AG08396 (cell line): ENCODE results near the gene ZNF514.
"Not testable (repeated sequence)": the region's sequence is repeated elsewhere in the genome, so short reads cannot be mapped to it uniquely, and the experiment has no call there.

Source experiments
- DNase-seq: peaks from one replicate; pipeline ENCODE4 v3.0.0; 2012; ENCODE audit warnings: low spot score, mixed read lengths

Gene ZNF514

GRCh38 chr2:95159690-95160449 is at the start of gene ZNF514:
ZNF514 (minus strand) TSS chr2:95159848; CDS start chr2:95153253, 6,595 bp downstream.
- peak; percentile 92 for DNase-seq

DNA sequence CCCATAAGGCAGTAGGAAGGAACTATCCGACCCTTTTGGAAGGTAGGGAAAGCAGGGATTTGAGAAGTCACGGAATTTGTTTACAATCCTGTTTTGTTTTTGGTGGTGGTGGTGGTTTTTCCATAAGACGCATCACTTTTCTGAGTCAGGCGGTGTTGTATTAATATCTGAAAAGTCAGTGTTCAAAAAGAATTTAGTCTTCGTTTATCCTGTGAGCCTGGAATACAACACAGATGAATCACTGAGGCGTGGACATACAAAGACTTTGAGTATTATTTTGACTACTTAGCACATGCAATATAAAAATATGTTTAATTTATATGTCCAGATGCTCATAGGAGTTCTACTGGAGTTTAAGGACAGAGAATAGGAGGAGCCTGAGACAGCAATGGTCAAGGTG is 48.5 kb upstream of the ZNF514 start:
- peak; percentile 30 for DNase-seq

DNA sequence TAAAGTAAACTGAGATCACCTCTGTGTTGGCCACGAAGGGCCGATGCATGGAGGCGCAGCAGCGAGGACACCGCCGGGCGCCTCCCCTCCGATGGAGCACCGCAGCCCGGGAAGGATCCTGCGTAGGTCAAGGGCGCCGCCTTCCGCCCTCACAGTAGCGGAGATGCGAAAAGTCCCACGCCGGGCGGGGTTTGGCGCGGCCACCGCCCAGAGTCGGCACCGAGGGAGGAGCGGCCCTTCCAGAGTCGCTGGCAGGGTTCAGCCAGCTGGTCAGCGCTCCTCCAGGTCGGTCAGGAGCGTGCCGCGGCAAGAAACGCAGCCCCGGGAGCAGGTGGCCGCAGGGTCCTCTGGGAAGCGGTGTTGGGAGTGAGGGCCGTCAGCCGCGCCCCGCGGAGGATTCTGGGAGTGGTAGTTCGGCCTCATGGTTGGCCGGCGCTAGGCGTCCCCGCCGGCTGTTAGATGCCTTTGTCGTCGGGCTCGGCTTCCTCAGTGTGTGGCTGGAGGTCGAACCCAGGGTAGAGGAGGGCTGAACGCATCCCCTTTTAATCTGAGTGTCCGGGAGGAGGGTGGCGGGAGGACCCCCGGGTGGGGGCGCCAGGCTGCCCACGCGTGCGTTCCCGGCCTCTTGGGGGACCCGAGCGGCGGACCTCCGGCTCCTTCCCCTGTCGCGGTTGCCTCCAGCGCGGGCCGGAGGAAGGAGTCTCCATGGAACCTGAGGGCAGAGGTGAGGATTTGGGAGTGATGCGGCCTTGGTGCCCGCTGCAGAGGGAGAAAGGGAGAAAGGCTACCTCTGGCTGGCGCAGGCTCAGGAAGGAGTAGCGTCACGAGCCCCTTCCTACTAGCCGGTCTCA is 47.7 kb upstream of the ZNF514 start, which contains the start of gene ZNF892:
ZNF892 (plus strand) TSS at position 411 of the 851 bp plus-strand sequence; CDS start at position 706, 295 bp downstream.
- DNase-seq = peak; percentile 97

DNA sequence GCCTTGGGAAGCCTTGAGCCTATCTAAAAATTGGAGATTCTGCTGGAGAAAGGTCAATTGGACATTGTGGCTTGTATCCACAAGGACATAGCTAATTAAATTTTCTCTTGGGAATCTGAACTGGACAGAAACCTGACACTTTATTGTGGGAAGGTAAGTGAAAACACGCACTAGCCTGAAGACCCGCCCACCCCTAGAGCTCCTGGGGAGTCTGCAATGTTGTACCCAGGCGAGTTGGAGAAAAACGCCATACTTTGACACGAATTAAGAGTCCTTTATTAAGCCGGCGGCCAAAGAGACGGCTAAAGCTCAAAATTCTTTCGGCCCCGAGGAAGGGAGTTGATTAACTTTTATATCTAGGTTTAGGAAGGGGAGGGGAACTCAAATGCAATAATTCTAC is 46.4 kb upstream of the ZNF514 start:
- DNase-seq = no peak

GRCh38 chr2:95204396-95204795 is 44.7 kb upstream of the ZNF514 start:
- no peak for DNase-seq

DNA sequence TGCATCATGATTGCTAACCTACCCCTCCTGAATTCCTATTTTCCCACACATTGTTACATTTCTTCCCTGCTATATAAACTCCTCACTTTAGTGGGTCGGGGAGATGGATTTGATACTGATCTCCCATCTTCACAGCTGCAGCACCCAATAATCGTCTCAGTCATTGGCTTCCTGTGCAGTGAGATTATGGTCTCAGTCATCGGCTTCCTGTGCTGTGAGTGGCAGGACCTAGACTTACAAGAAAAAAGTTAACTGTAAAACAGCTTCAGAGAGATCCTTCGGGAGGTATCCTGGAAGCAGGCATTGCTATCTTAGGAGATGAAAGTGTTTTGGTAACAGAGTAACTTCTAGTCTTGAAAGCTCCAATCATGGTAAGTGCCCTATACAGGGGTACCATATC is 44.3 kb upstream of the ZNF514 start:
- DNase-seq = no peak

GRCh38 chr2:95192956-95193355 is 33.3 kb upstream of the ZNF514 start:
- DNase-seq = not testable (repeated sequence)

DNA sequence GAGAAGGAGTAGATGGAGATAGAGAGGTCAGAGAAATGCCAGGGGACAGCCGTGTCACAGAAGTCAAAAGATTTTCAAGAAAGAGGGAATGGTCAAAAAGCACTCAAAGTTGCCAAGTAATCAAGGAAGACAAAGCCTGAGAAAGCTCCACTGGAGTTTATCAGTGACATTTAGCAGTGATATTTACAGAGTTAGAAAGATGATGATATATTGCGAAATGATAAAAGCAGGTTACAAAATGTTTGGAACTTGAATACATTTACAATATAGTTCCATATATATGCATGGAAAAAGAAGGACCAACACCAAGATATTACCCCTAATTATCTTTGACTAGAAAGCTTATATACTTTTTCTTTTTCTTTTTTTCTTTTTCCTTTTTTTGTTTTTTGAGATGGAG is 26.3 kb upstream of the ZNF514 start:
- no peak for DNase-seq

GRCh38 chr2:95185197-95185596 is 25.5 kb upstream of the ZNF514 start:
- DNase-seq = no peak

GRCh38 chr2:95181774-95182173 is 22.1 kb upstream of the ZNF514 start:
- no peak for DNase-seq

- DNase-seq = no peak
Observed at GRCh38 chr2:95179451-95179850, 19.8 kb upstream of the ZNF514 start.

- DNase-seq = no peak
Observed at GRCh38 chr2:95174031-95174542, 14.4 kb upstream of the ZNF514 start.

DNA sequence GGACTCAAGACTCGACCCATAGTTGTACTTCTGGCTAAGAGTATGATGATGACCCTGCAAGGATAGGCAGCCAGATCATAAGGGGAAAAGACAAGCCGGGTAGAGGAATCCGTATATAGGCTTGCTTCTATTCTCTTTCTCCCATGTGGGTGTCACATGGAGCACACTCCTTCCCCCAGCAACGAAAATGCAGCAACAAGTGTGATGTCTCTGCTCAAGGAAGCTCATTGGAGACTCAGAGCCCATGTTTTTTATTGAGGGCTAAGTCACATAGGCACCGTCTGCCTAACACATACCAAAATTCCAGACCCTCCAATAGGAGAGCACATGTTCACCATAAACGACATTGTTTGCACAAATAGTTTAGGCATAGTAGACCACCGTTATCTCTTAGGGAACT is 12.3 kb upstream of the ZNF514 start:
- DNase-seq = no peak

GRCh38 chr2:95166065-95166763 is 6.6 kb upstream of the ZNF514 start:
- no peak for DNase-seq

- peak; percentile 99 for DNase-seq
Observed at GRCh38 chr2:95165371-95166064, 5.9 kb upstream of the ZNF514 start, which contains the start of gene ZNF2. ZNF2 (plus strand) TSS chr2:95165809; CDS start chr2:95176227, 10,418 bp downstream.

DNA sequence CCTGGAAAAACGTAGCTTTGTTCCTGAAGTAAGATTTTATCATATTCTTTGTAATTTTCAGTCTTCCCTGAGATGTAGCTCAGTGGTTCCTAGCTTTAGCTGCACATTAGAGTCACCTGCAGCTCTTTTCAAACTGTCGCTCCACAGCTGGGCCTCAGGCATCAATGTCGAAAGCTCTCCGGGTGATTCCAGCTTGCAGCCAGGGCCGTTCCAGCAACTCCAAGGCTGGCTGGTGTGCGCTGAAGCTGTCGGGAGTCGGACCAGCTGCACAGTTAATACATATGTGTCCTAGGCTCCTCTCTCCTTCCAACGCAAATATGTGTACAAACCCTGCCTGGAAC is 5.4 kb upstream of the ZNF514 start:
- no peak for DNase-seq

DNA sequence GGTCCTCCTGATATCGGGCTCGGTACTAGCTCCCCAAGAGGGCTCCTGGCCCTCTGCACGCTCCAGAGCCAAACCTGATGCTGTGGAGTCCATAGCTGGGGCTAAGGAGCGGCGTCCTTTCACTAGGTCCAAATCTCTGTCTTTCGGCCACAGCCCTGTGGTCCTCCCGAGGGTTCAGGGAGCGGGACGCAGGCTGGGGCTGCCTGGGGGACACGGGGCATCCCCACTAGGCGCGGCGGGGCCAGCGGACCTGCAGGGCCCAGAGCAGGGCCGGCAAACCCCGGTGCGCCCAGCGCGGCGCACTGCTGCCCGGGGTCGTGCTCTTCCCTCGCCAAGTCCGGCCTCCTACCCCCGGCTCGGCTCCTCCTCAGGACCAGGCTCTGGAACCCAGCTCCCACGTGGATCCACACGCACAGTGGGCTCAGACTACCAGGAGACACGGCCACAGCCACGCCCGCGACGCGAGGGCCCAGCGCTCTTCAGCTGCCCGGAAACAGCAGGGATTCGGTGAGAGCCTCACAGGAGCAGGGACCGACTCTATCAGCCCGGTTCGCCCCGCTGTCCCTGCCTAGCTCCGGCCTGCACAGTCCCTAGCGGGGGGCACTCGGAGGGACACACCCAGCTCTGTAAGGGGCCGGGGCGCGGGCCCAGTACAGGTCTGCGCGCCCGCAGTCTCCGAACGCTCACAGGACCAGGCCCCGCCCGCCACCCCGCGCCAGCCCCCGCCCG is 593 bp downstream of the ZNF514 start:
- DNase-seq = peak; percentile 74

GRCh38 chr2:95158441-95158840 is 1.2 kb downstream of the ZNF514 start:
- DNase-seq = no peak

DNA sequence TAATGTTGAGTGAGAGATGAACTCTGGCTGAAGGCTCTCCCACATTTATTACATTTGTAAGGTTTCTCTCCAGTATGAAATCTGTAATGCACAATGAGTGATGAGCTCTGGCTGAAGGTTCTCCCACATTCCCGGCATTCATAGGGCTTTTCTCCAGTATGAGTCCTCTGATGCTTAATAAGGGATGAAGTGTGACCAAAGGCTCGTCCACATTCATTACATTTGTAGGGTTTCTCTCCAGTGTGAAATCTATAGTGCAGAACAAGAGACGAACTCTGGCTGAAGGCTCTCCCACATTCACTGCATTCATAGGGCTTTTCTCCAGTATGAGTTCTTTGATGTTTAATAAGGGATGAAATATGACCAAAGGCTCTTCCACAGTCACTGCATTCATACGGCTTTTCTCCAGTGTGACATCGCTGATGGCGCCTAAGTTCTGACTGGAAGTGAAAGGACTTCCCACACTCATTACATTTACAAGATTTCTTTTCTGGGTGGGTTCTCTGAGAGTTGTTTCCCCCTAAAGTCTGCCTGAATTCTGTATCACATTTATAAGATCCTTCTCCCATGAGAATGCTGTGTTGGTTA is 10.2 kb downstream of the ZNF514 start:
- no peak for DNase-seq

- DNase-seq = no peak
Observed at GRCh38 chr2:95143838-95144237, 15.8 kb downstream of the ZNF514 start.

GRCh38 chr2:95138702-95139101 is 20.9 kb downstream of the ZNF514 start:
- DNase-seq = no peak
